Erythroblast (primary cell): ENCODE results near the gene VRK3.

Source experiments
- GATA1 ChIP-seq: IDR thresholded peaks from 2 replicates; pipeline ENCODE4 v1.6.1; 2011; ENCODE audit warnings: low read depth, mild to moderate bottlenecking, control low read depth, low read length, moderate library complexity
- POLR2A ChIP-seq: IDR thresholded peaks from 2 replicates; pipeline ENCODE4 v1.6.1; 2011; ENCODE audit warnings: mild to moderate bottlenecking, low read length

DNA sequence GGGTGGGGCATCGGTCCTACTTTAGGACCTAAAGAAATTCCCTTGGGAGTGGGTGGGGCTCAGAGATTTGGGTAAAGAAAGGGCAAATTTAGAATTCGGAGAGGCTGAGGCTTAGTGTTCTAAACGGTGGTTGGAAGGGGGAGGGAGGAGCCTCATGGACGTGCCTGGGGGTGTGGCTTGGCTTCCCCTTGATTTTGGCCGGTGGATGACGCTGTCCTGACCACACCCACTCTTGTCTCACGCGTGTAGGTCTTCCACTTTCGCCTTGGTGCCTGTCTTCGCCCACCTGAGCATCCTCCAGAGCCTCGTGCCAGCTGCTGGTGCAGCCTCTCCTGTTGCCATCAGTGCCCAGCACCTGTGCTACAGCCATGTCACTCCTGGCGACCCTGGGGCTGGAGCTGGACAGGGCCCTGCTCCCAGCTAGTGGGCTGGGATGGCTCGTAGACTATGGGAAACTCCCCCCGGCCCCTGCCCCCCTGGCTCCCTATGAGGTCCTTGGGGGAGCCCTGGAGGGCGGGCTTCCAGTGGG is 94.6 kb downstream of the VRK3 start:
- TF ChIP-seq POLR2A (no peak), GATA1 (no peak)
